ENCODE data around the gene RAB6B. TPM values are rescaled to one million over a fixed set of nuclear protein-coding genes. Genes with fewer than 3 reads are reported as not detected.

Gene RAB6B
- total and polyA plus RNA-seq, 2 of the 8 experiments (the other 6 are each of a cell fraction or from before 2014, with no cell fraction given), result 7.9 to 15.6 TPM

DNA sequence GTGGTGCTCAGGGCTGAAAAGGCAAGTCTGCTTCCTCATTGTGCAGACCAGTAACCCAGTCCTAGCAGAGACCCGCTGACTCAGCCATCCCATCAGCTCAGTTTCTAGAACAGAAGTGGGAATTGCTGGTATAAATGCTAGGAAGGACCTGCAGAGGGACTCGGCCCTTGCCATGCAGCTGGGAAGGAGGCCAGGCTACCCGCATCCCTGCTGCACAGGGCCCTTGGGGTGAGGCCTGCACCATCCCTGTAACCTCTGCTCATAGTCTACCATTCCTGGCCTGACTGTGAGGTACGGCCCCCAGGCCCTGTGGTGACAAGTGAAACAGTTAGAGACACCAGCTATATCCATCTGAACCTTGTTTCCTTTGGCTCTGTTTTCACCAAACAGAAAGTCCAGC lies 23.5 kb downstream of the RAB6B start:
- Histone ChIP-seq H4K91ac (replicated peaks; ENCODE audit: insufficient read length, low read length) (no peak overlapping the region), H3K23ac (ENCODE audit: insufficient read length) (no peak overlapping the region), H3K23me2 (ENCODE audit: low read depth, low read length) (no peaks in the 10 kb centered on the region), H3K9ac (replicated peaks in 1 of 4; ENCODE audit: extremely low read depth in 1 of 4, low read depth in 3 of 4, low read length in 3 of 4) (no peak overlapping the region), H3K27ac (ENCODE audit: low read depth, low read length) (no peak overlapping the region; the same call in 1 of the 2 replicates), H3K79me2 (ENCODE audit: control insufficient read depth in 1 of 2, insufficient read depth in 2 of 2, low read length in 2 of 2) (no peaks in the 10 kb centered on the region), H3K56ac (replicated peaks; ENCODE audit: insufficient read length, low read depth, low read length) (no peak overlapping the region), H2AFZ (ENCODE audit: low read length) (no peak overlapping the region), H3K4me3 (ENCODE audit: extremely low read depth in 1 of 4, insufficient read depth in 2 of 4, low read depth in 3 of 4, low read length in 4 of 4) (no peak overlapping the region), H2BK120ac (replicated peaks; ENCODE audit: low read depth, low read length) (no peak overlapping the region), H3K14ac (ENCODE audit: insufficient read length) (no peak overlapping the region), H4K20me1 (replicated peaks in 1 of 2; ENCODE audit: control insufficient read depth in 1 of 2, insufficient read depth in 2 of 2, low read length in 2 of 2) (no peaks in the 10 kb centered on the region), H3K36me3 (ENCODE audit: control insufficient read depth in 2 of 4, insufficient read depth in 4 of 4, low read length in 3 of 4) (no peaks in the 10 kb centered on the region), H3K4me2 (ENCODE audit: insufficient read depth in 1 of 2, low read depth in 2 of 2, low read length in 2 of 2) (no peak overlapping the region), H3K4me1 (replicated peaks in 1 of 4; ENCODE audit: control insufficient read depth in 3 of 4, insufficient read depth in 4 of 4, low read length in 3 of 4) (peaks cover 0 to 3% (median 0%) of the 10 kb centered on the region in 4 experiments; a peak in 3 of 7 replicates), H2BK20ac (ENCODE audit: low read length) (no peak overlapping the region), H3K79me1 (ENCODE audit: low read depth, low read length) (no peaks in the 10 kb centered on the region), H3K18ac (ENCODE audit: extremely low read depth, low read length) (no peak overlapping the region), H2AK5ac (ENCODE audit: low read depth, low read length) (peak overlapping the region; percentile 40; the same call in 1 of the 2 replicates), H3K4ac (replicated peaks; ENCODE audit: insufficient read length, low read depth, low read length) (no peak overlapping the region), H4K5ac (ENCODE audit: insufficient read length, low read depth, low read length) (no peak overlapping the region), H3K9me3 (ENCODE audit: insufficient read depth in 2 of 2, low read depth in 1 of 2, low read length in 1 of 2) (no peaks in the 10 kb centered on the region), H2BK12ac (ENCODE audit: low read depth, low read length) (no peak overlapping the region), H2BK15ac (ENCODE audit: low read length) (no peak overlapping the region), H3K27me3 (replicated peaks in 1 of 4; ENCODE audit: control insufficient read depth in 3 of 4, extremely low read depth in 1 of 4, insufficient read depth in 3 of 4, low read length in 3 of 4) (no peaks in the 10 kb centered on the region), H2BK5ac (ENCODE audit: low read depth, low read length) (no peak overlapping the region), H4K8ac (ENCODE audit: extremely low read depth, insufficient read depth, low read length) (no peak overlapping the region)
- no peak for TF ChIP-seq CHD2 (IDR thresholded peaks at IDR 0.05; ENCODE audit: low read length)
- TF ChIP-seq, protein P1, sequence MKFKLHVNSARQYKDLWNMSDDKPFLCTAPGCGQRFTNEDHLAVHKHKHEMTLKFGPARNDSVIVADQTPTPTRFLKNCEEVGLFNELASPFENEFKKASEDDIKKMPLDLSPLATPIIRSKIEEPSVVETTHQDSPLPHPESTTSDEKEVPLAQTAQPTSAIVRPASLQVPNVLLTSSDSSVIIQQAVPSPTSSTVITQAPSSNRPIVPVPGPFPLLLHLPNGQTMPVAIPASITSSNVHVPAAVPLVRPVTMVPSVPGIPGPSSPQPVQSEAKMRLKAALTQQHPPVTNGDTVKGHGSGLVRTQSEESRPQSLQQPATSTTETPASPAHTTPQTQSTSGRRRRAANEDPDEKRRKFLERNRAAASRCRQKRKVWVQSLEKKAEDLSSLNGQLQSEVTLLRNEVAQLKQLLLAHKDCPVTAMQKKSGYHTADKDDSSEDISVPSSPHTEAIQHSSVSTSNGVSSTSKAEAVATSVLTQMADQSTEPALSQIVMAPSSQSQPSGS (IDR thresholded peaks at IDR 0.05; ENCODE audit: low read length), result no peak
- TF ChIP-seq EP300 (IDR thresholded peaks at IDR 0.05; ENCODE audit: borderline replicate concordance in 1 of 2, low read depth in 2 of 2, low read length in 2 of 2), result no peak
- FAIRE-seq (no peak), DNase-seq (ENCODE audit: low read depth in 1 of 2, low spot score in 2 of 2) (no peak)
- ChIA-PET POLR2A (ENCODE audit: partially characterized antibody) (interaction anchor here (1.1 to 1.4 kb wide), 2 partner anchors 10 to 13 kb away, joined by 3 to 4 read pairs; no protein-coding TSS in a partner anchor), CTCF (ENCODE audit: partially characterized antibody) (interaction anchor here (0.7 to 2.4 kb wide), 11 partner anchors 8 to 1034 kb away, joined by 3 to 7 read pairs (median 3); no protein-coding TSS in a partner anchor)
- WGBS, 2 experiments (ENCODE audit: extremely low coverage in 1 of 2, insufficient coverage in 1 of 2, insufficient read length in 1 of 2, insufficient replicate concordance in 2 of 2, low coverage in 1 of 2, low lambda C conversion rate in 2 of 2, missing lambda C conversion rate in 1 of 2), result 82% methylated on average over 4 of the region's 4 CpGs; no CpG with 5 or more reads in 1 of the 2 experiments

Measured in H1 (cell line).